Measurements from ENCODE around the gene LDB2. TPM values are rescaled to one million over a fixed set of nuclear protein-coding genes. Genes with fewer than 3 reads are reported as not detected.

Gene LDB2
- total and polyA plus RNA-seq, 2 of the 8 experiments (the other 6 are each of a cell fraction or from before 2014, with no cell fraction given) = 57.0 to 140 TPM

DNA sequence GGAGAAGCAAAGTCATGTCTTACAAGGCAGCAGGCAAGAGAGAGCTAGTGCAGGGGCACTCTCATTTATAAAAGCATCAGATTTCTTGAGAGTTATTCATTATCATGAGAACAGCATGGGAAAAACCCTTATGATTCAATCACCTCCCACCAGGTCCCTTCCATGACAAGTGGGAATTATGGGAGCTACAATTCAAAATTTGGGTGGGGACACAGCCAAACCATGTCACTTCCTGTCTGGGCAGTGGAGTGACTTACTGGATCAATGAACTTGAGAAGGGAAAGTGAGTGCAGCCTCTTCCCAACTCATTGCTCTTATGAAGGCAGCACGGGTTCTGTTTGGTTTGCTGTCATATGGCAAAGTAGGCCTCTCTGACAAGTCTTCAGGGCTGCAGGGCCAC lies 410.4 kb downstream of the LDB2 start (continued):
- TF ChIP-seq, protein P1, sequence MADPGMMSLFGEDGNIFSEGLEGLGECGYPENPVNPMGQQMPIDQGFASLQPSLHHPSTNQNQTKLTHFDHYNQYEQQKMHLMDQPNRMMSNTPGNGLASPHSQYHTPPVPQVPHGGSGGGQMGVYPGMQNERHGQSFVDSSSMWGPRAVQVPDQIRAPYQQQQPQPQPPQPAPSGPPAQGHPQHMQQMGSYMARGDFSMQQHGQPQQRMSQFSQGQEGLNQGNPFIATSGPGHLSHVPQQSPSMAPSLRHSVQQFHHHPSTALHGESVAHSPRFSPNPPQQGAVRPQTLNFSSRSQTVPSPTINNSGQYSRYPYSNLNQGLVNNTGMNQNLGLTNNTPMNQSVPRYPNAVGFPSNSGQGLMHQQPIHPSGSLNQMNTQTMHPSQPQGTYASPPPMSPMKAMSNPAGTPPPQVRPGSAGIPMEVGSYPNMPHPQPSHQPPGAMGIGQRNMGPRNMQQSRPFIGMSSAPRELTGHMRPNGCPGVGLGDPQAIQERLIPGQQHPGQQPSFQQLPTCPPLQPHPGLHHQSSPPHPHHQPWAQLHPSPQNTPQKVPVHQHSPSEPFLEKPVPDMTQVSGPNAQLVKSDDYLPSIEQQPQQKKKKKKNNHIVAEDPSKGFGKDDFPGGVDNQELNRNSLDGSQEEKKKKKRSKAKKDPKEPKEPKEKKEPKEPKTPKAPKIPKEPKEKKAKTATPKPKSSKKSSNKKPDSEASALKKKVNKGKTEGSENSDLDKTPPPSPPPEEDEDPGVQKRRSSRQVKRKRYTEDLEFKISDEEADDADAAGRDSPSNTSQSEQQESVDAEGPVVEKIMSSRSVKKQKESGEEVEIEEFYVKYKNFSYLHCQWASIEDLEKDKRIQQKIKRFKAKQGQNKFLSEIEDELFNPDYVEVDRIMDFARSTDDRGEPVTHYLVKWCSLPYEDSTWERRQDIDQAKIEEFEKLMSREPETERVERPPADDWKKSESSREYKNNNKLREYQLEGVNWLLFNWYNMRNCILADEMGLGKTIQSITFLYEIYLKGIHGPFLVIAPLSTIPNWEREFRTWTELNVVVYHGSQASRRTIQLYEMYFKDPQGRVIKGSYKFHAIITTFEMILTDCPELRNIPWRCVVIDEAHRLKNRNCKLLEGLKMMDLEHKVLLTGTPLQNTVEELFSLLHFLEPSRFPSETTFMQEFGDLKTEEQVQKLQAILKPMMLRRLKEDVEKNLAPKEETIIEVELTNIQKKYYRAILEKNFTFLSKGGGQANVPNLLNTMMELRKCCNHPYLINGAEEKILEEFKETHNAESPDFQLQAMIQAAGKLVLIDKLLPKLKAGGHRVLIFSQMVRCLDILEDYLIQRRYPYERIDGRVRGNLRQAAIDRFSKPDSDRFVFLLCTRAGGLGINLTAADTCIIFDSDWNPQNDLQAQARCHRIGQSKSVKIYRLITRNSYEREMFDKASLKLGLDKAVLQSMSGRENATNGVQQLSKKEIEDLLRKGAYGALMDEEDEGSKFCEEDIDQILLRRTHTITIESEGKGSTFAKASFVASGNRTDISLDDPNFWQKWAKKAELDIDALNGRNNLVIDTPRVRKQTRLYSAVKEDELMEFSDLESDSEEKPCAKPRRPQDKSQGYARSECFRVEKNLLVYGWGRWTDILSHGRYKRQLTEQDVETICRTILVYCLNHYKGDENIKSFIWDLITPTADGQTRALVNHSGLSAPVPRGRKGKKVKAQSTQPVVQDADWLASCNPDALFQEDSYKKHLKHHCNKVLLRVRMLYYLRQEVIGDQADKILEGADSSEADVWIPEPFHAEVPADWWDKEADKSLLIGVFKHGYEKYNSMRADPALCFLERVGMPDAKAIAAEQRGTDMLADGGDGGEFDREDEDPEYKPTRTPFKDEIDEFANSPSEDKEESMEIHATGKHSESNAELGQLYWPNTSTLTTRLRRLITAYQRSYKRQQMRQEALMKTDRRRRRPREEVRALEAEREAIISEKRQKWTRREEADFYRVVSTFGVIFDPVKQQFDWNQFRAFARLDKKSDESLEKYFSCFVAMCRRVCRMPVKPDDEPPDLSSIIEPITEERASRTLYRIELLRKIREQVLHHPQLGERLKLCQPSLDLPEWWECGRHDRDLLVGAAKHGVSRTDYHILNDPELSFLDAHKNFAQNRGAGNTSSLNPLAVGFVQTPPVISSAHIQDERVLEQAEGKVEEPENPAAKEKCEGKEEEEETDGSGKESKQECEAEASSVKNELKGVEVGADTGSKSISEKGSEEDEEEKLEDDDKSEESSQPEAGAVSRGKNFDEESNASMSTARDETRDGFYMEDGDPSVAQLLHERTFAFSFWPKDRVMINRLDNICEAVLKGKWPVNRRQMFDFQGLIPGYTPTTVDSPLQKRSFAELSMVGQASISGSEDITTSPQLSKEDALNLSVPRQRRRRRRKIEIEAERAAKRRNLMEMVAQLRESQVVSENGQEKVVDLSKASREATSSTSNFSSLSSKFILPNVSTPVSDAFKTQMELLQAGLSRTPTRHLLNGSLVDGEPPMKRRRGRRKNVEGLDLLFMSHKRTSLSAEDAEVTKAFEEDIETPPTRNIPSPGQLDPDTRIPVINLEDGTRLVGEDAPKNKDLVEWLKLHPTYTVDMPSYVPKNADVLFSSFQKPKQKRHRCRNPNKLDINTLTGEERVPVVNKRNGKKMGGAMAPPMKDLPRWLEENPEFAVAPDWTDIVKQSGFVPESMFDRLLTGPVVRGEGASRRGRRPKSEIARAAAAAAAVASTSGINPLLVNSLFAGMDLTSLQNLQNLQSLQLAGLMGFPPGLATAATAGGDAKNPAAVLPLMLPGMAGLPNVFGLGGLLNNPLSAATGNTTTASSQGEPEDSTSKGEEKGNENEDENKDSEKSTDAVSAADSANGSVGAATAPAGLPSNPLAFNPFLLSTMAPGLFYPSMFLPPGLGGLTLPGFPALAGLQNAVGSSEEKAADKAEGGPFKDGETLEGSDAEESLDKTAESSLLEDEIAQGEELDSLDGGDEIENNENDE (IDR thresholded peaks at IDR 0.05; ENCODE audit: insufficient replicate concordance, low read length) = no peak
- TF ChIP-seq CREB1 (IDR thresholded peaks at IDR 0.05) (no peak), BACH1 (IDR thresholded peaks at IDR 0.05; ENCODE audit: low read length) (no peak), GTF2F1 (IDR thresholded peaks at IDR 0.05; ENCODE audit: borderline replicate concordance, low read depth, low read length) (no peak), HDAC2 (IDR thresholded peaks at IDR 0.05; ENCODE audit: borderline replicate concordance in 1 of 2, low read depth in 2 of 2, low read length in 2 of 2) (no peak), CEBPB (IDR thresholded peaks at IDR 0.05; ENCODE audit: low read depth, low read length) (no peak), CBX8 (IDR thresholded peaks at IDR 0.05; ENCODE audit: borderline replicate concordance, low read depth, low read length) (no peak), CTBP2 (IDR thresholded peaks at IDR 0.05; ENCODE audit: borderline replicate concordance, insufficient read depth, insufficient read length, low read length) (no peak), PHF8 (conservative IDR thresholded peaks at IDR 0.05; ENCODE audit: low read depth, low read length) (no peak)
- TF ChIP-seq, protein P2, sequence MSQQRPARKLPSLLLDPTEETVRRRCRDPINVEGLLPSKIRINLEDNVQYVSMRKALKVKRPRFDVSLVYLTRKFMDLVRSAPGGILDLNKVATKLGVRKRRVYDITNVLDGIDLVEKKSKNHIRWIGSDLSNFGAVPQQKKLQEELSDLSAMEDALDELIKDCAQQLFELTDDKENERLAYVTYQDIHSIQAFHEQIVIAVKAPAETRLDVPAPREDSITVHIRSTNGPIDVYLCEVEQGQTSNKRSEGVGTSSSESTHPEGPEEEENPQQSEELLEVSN (IDR thresholded peaks at IDR 0.05) = no peak

Measured in H1 (cell line).